ENCODE results near the gene NELL1.

The NELL1 gene

GRCh38 chr11:21545699-21546098, 876.3 kb downstream of the NELL1 start:
- TF ChIP-seq CTCF (IDR thresholded peaks at IDR 0.05), result no peak

GRCh38 chr11:21546703-21547102, 877.3 kb downstream of the NELL1 start:
- TF ChIP-seq CTCF (IDR thresholded peaks at IDR 0.05), result no peak

- no peak for TF ChIP-seq CTCF (IDR thresholded peaks at IDR 0.05)
These were observed 883.5 kb downstream of the NELL1 start for GRCh38 chr11:21552911-21553310.

GRCh38 chr11:21553795-21554194, 884.4 kb downstream of the NELL1 start:
- no peak for TF ChIP-seq CTCF (IDR thresholded peaks at IDR 0.05)

GRCh38 chr11:21554284-21554683, 884.9 kb downstream of the NELL1 start:
- TF ChIP-seq CTCF (IDR thresholded peaks at IDR 0.05), result no peak

- TF ChIP-seq CTCF (IDR thresholded peaks at IDR 0.05), result no peak
These were observed 887.5 kb downstream of the NELL1 start for GRCh38 chr11:21556926-21557325.

GRCh38 chr11:21560466-21560975, 891.1 kb downstream of the NELL1 start:
- TF ChIP-seq CTCF (IDR thresholded peaks at IDR 0.05), result no peak

- TF ChIP-seq CTCF (IDR thresholded peaks at IDR 0.05), result no peak
These were observed 892.2 kb downstream of the NELL1 start for GRCh38 chr11:21561581-21561980.

All from LNCAP (cell line).